HG02840 (cell line): ENCODE data around the gene GLI3.

Source experiments
- ATAC-seq: cut with Tn5 transposase; IDR thresholded peaks from one replicate; pipeline ENCODE4 v1.9.1; 2021; ENCODE audit warnings: mild to moderate bottlenecking, moderate library complexity, moderate number of reproducible peaks; ENCODE audit not compliant: unreplicated experiment, low FRiP score

Gene GLI3

GRCh38 chr7:42110333-42110732 lies 126.7 kb downstream of the GLI3 start:
- no peak for ATAC-seq

GRCh38 chr7:42108803-42109528 lies 128.0 kb downstream of the GLI3 start:
- no peak for ATAC-seq

GRCh38 chr7:42107484-42108240 lies 129.3 kb downstream of the GLI3 start:
- no peak for ATAC-seq

- no peak for ATAC-seq
Observed at GRCh38 chr7:42106562-42106961, 130.4 kb downstream of the GLI3 start.

GRCh38 chr7:42105554-42106358 lies 131.3 kb downstream of the GLI3 start:
- no peak for ATAC-seq

GRCh38 chr7:42104694-42105093 lies 132.3 kb downstream of the GLI3 start:
- ATAC-seq, result no peak

GRCh38 chr7:42104231-42104630 lies 132.8 kb downstream of the GLI3 start:
- ATAC-seq, result no peak

- ATAC-seq, result no peak
Observed at GRCh38 chr7:42103456-42103855, 133.6 kb downstream of the GLI3 start.

GRCh38 chr7:42103020-42103419 lies 134.0 kb downstream of the GLI3 start:
- ATAC-seq, result no peak

GRCh38 chr7:42102301-42102700 lies 134.7 kb downstream of the GLI3 start:
- no peak for ATAC-seq

- ATAC-seq, result no peak
Observed at GRCh38 chr7:42100156-42100508, 136.9 kb downstream of the GLI3 start.

- no peak for ATAC-seq
Observed at GRCh38 chr7:42099470-42100155, 137.4 kb downstream of the GLI3 start.

- no peak for ATAC-seq
Observed at GRCh38 chr7:42099066-42099465, 137.9 kb downstream of the GLI3 start.

GRCh38 chr7:42097752-42098151 lies 139.3 kb downstream of the GLI3 start:
- no peak for ATAC-seq

GRCh38 chr7:42096681-42097561 lies 140.1 kb downstream of the GLI3 start:
- no peak for ATAC-seq

- no peak for ATAC-seq
Observed at GRCh38 chr7:42096268-42096667, 140.7 kb downstream of the GLI3 start.

GRCh38 chr7:42095791-42096190 lies 141.2 kb downstream of the GLI3 start:
- no peak for ATAC-seq

- no peak for ATAC-seq
Observed at GRCh38 chr7:42093349-42093905, 143.6 kb downstream of the GLI3 start.
